ENCODE results near the gene ZFP36L2. TPM values are rescaled to one million over a fixed set of nuclear protein-coding genes. Genes with fewer than 3 reads are reported as not detected.
"Not testable (repeated sequence)": the region's sequence is repeated elsewhere in the genome, so short reads cannot be mapped to it uniquely, and the experiment has no call there.

Gene ZFP36L2
- total and polyA plus RNA-seq, 10 of the 15 experiments (the other 5 are each of a cell fraction or from before 2014, with no cell fraction given), result 4.3 to 64.9 (median 19.5) TPM

DNA sequence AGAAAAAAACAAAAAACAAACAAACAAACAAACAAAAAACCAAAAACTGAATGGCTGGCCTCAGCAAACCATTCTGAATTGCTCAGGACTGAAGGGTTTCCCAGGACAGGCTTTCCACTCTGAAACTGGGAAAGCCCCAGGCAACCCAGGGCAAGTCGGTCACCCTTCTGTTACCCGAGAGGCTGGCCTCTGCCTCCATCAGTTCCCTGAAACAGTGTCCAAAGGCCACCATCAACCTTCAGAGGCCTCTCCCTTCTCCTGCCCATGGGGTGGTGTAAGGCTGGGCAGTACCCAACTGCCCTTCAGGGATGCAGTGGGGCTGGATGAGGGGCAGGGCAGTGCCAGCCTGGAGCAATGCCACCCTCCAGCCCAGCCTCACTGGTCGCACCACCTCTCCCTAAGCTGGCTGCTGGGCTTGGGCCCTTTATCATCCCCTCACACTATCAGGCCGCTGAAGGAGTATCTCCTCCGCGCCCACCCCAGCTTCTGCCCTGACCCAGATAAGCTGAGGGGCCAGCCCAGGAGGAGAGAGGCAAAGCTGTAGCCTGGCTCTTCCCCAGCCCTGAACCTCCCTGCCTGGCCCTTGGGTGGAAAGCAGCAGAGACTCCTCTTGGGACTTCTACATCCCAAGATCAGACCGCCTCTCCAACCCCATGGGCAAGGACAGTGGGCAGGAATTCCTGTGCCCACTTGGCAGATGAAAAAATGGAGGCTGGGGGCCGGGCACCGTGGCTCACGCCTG is 35.9 kb downstream of the ZFP36L2 start (continued):
- no peak for TF ChIP-seq DPF2 (IDR thresholded peaks at IDR 0.05)
- TF ChIP-seq, protein P1, sequence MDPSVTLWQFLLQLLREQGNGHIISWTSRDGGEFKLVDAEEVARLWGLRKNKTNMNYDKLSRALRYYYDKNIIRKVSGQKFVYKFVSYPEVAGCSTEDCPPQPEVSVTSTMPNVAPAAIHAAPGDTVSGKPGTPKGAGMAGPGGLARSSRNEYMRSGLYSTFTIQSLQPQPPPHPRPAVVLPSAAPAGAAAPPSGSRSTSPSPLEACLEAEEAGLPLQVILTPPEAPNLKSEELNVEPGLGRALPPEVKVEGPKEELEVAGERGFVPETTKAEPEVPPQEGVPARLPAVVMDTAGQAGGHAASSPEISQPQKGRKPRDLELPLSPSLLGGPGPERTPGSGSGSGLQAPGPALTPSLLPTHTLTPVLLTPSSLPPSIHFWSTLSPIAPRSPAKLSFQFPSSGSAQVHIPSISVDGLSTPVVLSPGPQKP (IDR thresholded peaks at IDR 0.05; ENCODE audit: low read depth, low read length), result no peak
- no peak for TF ChIP-seq NR2C2 (IDR thresholded peaks at IDR 0.05; ENCODE audit: borderline replicate concordance, control insufficient read depth, insufficient read length, low read depth)

DNA sequence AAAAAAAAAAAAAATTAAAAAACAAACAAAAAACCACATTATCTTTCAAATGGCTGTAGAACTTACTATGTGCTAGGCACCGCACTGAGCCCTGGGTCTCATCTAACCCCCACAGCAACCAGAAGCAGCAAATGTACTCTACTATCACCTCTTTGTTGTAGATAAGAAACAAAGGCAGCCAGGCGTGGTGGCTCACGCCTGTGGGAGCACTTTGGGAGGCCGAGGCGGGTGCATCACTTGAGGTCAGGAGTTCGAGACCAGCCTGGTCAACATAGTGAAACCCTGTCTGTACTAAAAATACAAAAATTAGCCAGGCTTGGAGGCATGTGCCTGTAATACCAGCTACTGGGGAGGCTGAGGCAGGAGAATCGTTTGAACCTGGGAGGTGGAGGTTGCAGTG is 36.5 kb downstream of the ZFP36L2 start:
- H3K9ac ChIP-seq (ENCODE audit: control insufficient read depth, insufficient read depth, low read length); H3K9me3 ChIP-seq (replicated peaks; ENCODE audit: control insufficient read depth, insufficient read depth, low read length); H3K4me3 ChIP-seq; H3K27me3 ChIP-seq (replicated peaks in 1 of 2; ENCODE audit: control insufficient read depth in 2 of 2, insufficient read depth in 2 of 2, low read length in 1 of 2); CTCF ChIA-PET; ATAC-seq; FAIRE-seq; DNase-seq (ENCODE audit: low read depth, low spot score); H3K36me3 ChIP-seq (ENCODE audit: control insufficient read depth in 2 of 2, insufficient read depth in 2 of 2, low read length in 1 of 2); H3K27ac ChIP-seq (ENCODE audit: control insufficient read depth, insufficient read depth); BruUV-seq (replicated peaks); intact Hi-C loops (cut with micrococcal nuclease; ENCODE audit: unreplicated experiment); SMC1A ChIA-PET (ENCODE audit: uncharacterized antibody, unreplicated experiment); H2AFZ ChIP-seq (ENCODE audit: control insufficient read depth, low read depth, low read length); H3K79me2 ChIP-seq (ENCODE audit: control insufficient read depth, insufficient read depth, low read length); H4K20me1 ChIP-seq (ENCODE audit: control insufficient read depth, insufficient read depth); in situ Hi-C loops (cut with MboI); H3K4me1 ChIP-seq (ENCODE audit: control insufficient read depth, insufficient read depth, low read length); H3K4me2 ChIP-seq (ENCODE audit: control insufficient read depth, insufficient read depth): not testable (repeated sequence)
- POLR2A ChIA-PET, result interaction anchor here (0.7 kb wide), 1 partner anchor 24 kb away, joined by 4 read pairs; no protein-coding TSS in a partner anchor
- RAD21 ChIA-PET (ENCODE audit: unreplicated experiment), result interaction anchor here (0.7 kb wide), 1 partner anchor 166 kb away, joined by 3 read pairs; no protein-coding TSS in a partner anchor
- 58% methylated on average over 7 of the region's 7 CpGs for WGBS (ENCODE audit: insufficient coverage, insufficient replicate concordance, low lambda C conversion rate, missing lambda C conversion rate)
